HG03097 (cell line): ENCODE data around the gene IGFBP5.

ENCODE experiments used
- ATAC-seq: cut with Tn5 transposase; IDR thresholded peaks from one replicate; pipeline ENCODE4 v1.9.1; 2021; ENCODE audit not compliant: unreplicated experiment, low FRiP score

IGFBP5 gene

GRCh38 chr2:216670266-216671080 is 24.9 kb downstream of the IGFBP5 start:
- no peak for ATAC-seq

DNA sequence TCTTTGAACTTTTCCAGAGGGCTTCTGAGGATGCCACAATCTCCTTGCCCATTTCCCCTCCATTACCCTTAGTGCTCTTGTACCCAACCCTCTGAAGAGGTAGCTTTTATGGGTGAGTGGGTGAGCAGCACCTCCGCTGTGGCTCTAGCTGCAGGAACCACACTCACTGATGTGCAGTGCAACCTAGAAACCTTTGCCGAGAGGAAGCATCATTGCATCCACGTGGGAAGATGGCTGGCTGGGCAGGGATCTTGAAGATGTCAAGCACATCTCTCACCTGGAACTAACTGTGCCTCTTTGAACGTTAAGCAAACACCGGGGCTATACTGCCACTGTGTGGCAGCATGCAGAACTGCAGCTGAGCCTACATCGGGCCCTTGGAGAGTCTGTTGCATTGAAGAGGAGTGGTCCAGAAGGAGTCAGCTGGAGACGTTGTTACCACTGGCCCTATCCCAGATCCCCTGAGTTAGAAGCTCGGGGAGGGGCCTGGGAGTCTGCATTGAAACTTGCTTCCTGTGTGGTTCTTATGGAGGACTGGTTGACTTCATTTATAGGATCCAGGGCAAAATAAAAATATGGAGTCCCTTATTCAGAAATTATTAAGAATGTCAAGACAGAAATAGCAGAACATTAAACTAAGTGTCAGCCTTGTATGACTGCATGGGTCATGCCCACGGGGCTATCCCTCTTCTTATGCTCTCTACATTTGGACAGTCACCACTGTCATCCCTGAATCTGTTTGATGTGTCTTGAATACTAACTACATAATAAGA is 28.7 kb downstream of the IGFBP5 start:
- ATAC-seq: peak; percentile 81

GRCh38 chr2:216665717-216666116 is 29.6 kb downstream of the IGFBP5 start:
- ATAC-seq: no peak

GRCh38 chr2:216665242-216665641 is 30.1 kb downstream of the IGFBP5 start:
- no peak for ATAC-seq

GRCh38 chr2:216664593-216665034 is 30.7 kb downstream of the IGFBP5 start:
- no peak for ATAC-seq

DNA sequence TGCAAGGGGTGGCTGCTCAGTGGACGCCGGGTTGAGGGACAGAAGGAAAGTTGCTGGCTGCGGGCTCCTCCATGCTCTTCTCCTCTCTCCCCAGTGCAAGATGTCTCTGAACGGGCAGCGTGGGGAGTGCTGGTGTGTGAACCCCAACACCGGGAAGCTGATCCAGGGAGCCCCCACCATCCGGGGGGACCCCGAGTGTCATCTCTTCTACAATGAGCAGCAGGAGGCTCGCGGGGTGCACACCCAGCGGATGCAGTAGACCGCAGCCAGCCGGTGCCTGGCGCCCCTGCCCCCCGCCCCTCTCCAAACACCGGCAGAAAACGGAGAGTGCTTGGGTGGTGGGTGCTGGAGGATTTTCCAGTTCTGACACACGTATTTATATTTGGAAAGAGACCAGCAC is 31.5 kb downstream of the IGFBP5 start:
- no peak for ATAC-seq

DNA sequence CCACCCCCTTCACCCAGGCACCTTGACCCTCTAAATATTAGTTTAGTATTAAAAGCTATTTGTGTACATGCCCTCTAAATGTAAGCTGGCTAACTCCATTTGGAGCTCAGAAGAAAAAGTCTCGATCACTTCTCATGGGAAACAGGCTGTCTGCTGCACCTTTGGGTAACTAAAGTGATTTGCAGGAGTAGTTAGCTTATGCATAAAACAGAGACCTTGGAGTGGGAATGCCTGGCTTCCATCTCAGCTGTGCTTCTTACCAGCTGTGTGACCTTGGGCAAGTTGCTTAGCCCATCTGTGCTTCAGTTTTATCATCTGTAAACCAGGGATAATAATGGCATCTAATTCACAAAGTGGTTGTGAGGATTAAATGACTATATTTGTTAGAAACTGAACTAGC is 32.2 kb downstream of the IGFBP5 start:
- no peak for ATAC-seq

- ATAC-seq: no peak
Measured at GRCh38 chr2:216661639-216662375, 33.5 kb downstream of the IGFBP5 start.

DNA sequence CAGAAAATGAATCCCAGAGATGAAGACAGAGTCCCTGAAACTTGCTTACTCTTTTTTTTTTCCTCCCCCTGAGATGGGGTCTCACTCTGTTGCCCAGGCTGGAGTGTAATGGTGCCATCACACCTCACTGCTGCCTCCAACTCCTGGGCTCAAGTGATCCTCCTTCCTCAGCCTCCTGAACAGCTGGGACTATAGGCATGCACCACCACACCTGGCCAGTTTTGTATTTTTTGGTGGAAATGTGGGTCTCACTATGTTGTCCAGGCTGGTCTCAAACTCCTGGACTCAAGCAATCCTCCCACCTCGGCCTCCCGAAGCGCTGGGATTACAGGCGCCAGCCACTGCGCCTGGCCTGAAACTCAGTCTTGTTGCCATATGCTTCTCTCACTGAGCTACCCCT is 34.3 kb downstream of the IGFBP5 start:
- ATAC-seq: no peak

DNA sequence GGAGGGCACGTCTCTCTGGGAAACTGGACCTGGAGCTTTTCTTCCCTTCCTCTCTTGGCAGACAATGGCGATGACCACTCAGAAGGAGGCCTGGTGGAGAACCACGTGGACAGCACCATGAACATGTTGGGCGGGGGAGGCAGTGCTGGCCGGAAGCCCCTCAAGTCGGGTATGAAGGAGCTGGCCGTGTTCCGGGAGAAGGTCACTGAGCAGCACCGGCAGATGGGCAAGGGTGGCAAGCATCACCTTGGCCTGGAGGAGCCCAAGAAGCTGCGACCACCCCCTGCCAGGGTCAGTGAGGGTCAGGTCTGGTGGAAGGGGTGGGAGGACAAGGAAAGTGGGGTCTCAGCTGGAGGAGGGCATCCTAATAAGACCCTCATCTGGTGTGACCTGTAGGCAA is 34.9 kb downstream of the IGFBP5 start:
- ATAC-seq: no peak

DNA sequence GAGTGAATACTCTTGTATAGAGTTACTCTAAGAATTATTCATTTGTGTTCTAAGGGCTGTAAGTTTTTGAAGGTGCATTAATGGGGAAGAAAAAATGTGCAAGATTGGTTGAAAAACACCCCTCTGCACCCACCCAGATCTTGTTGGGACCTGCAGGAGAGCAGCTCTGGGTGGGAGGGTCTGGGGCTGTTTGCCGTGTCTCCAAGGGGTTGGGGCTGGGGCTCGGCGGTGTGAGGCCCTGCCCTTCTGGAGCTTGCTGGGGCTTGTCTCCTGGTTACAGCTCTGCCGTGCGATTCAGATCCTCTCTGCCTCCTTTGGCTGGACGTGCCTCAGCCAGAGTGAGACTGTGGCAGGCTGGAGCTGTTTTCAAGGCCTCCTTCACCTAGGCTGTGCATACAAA is 36.1 kb downstream of the IGFBP5 start:
- no peak for ATAC-seq

- no peak for ATAC-seq
Measured at GRCh38 chr2:216658757-216659156, 36.6 kb downstream of the IGFBP5 start.

- no peak for ATAC-seq
Measured at GRCh38 chr2:216657980-216658379, 37.4 kb downstream of the IGFBP5 start.

GRCh38 chr2:216657086-216657855 is 38.1 kb downstream of the IGFBP5 start:
- ATAC-seq: no peak

- no peak for ATAC-seq
Measured at GRCh38 chr2:216654528-216655052, 40.8 kb downstream of the IGFBP5 start.

DNA sequence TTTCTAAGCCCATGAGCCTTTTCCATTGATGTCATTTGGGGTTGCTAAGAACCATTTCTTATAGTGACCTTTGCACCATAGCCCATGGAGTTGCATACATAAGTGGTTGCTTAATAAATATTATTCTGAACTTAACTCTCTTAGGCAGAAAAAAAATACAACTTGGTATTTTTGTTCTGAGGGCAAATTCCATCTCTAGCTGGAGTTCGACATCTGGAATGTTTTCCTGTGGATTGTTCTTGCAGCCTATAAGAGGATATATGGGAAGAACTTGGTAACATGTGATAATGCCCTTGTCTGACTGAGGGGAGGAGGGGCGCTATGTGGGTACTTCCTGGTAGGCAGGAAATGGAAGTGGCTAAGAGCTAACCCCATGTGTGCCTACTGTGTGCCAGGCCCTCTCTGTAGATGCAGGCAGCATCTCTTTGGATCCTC is 41.4 kb downstream of the IGFBP5 start:
- no peak for ATAC-seq

- ATAC-seq: no peak
Measured at GRCh38 chr2:216653093-216653799, 42.1 kb downstream of the IGFBP5 start.

GRCh38 chr2:216652566-216652965 is 42.8 kb downstream of the IGFBP5 start:
- ATAC-seq: no peak

DNA sequence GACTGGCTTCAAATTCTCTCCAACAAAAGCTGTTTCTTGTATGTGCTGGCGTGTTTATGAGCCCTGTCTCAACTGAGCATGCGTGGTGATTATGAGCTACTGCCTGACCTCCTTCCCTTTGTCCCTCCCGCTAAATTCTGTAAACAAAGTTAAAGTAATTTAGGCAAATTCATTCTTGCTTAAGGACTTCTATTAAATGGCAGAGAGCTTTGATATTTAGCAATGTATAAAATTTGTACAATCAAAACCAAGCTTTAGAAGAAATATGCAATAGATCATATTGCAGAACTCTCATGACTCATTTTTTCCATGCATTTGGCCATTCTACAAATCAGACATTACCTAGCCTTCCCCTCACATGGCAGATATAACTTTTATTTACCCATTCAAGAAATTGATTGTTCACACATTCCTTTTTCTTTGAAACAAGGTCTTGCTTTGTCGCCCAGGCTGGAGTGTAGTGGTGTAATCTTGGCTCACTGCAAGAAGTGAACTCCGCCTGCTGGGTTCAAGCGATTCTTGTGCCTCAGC is 43.9 kb downstream of the IGFBP5 start:
- ATAC-seq: no peak
